Psoas muscle (tissue), 8 donors: ENCODE results near the gene ATP9B. TPM values are rescaled to one million over a fixed set of nuclear protein-coding genes. Genes with fewer than 3 reads are reported as not detected.

ENCODE experiments used
- ATAC-seq, 4 donors: fragments of 200-7000 bp; cut with Tn5 transposase; one replicate each; pipeline ENCODE4 v1.9.1; 2020; ENCODE audit warnings: moderate library complexity in 3 of 4, mild to moderate bottlenecking in 2 of 4
- DNase-seq, 2 donors: peaks; one replicate each; pipeline ENCODE4 v3.0.0-alpha.2; 2020
- H3K27ac ChIP-seq: fragments of 200-600 bp; one replicate; pipeline ENCODE4 v1.8.0; 2022
- H3K27me3 ChIP-seq, 3 donors: fragments of 200-600 bp in 1 of 3; one replicate each; pipeline versions ENCODE4 v1.6.1 to v1.8.0; 2013 to 2022; ENCODE audit warnings: low read length in 2 of 3, mild to moderate bottlenecking in 2 of 3, moderate library complexity in 1 of 3; ENCODE audit not compliant: insufficient read depth in 3 of 3
- H3K36me3 ChIP-seq, 2 donors: fragments of 200-600 bp in 1 of 2; one replicate each; pipeline versions ENCODE4 v1.6.1 to v1.8.0; 2013 to 2022; ENCODE audit warnings: low read depth in 1 of 2, mild to moderate bottlenecking in 1 of 2, moderate library complexity in 1 of 2; ENCODE audit not compliant: insufficient read depth in 1 of 2
- H3K4me1 ChIP-seq: fragments of 200-600 bp; one replicate; pipeline ENCODE4 v1.8.0; 2022
- H3K4me3 ChIP-seq: fragments of 200-600 bp; one replicate; pipeline ENCODE4 v1.8.0; 2022; ENCODE audit warnings: mild to moderate bottlenecking
- H3K9me3 ChIP-seq: fragments of 200-600 bp; one replicate; pipeline ENCODE4 v1.8.0; 2022
- CTCF ChIP-seq: fragments of 200-600 bp; IDR thresholded peaks from one replicate; pipeline ENCODE4 v1.8.0; 2022; ENCODE audit warnings: antibody characterized with exemption
- WGBS, 3 donors: extraction: QIAGEN DNeasy Blood & Tissue Kit; methylation state at CpG; one replicate each; pipeline versions ENCODE4 v1.1.6 to v1.1.7; 2013; 5-methylcytosine and 5-hydroxymethylcytosine counted together
- intact Hi-C, 2 donors: fragments of 100-400 bp; cut with DNase I; formaldehyde crosslinking; loops; one replicate each; pipeline versions ENCODE4 v1.11.0 to v1.14.2; 2022
- polyA plus RNA-seq, 3 donors: library from polyadenylated mRNA; stranded (reverse); fragments of 200-250 nt; gene quantifications; one replicate each; pipeline ENCODE4 v1.2.3, GENCODE V29; 2013
- total RNA-seq, 4 donors: library from RNA; stranded (reverse); fragmentation: NEBNext Ultra II Directional in 2 of 4; extraction: Animal tissue kit (Norgen Biotek cat#: 25700) in 2 of 4; gene quantifications; one replicate each; pipeline versions ENCODE4 v1.2.1 to v1.2.4, GENCODE V29; 2021 to 2023
- donor health status: healthy with polysubstance abuse.
- donor health status: DM: no; HTN: no; CAD: no; lungs with moderate emphysema.
- donor health status: Bipolar disorder and iron deficiency.
- donor health status: healthy.
- donor health status: DM: yes; HTN: yes; CAD: no.
- donor health status: DM: no; HTN: no; CAD: no.
- donor health status: DM: no; HTN: no; CAD: no.
- donor health status: DM: yes; HTN: yes; CAD: no.

ATP9B gene
- total and polyA plus RNA-seq, 7 donors, result 5.0 to 22.1 (median 9.8) TPM

GRCh38 chr18:79413025-79413424 is 343.8 kb downstream of the ATP9B start:
- DNase-seq (no peak), ATAC-seq (no peak)
- intact Hi-C loops, result no loop called here
- WGBS, 3 donors, result 91 to 93% (median 92%) methylated on average over 16 of the region's 16 CpGs
- peaks cover 15% of the 10 kb centered on the region for H3K4me1 ChIP-seq
- H3K27ac ChIP-seq, result no peak overlapping the region
- H3K9me3 ChIP-seq, result no peaks in the 10 kb centered on the region
- peaks cover 0 to 30% of the 10 kb centered on the region in 2 donors for H3K36me3 ChIP-seq
- H3K27me3 ChIP-seq, result no peaks in the 10 kb centered on the region
- TF ChIP-seq CTCF, result no peak
- no peak overlapping the region for H3K4me3 ChIP-seq

GRCh38 chr18:79413426-79413825 is 344.2 kb downstream of the ATP9B start:
- no peak overlapping the region for H3K27ac ChIP-seq
- H3K9me3 ChIP-seq, result no peaks in the 10 kb centered on the region
- TF ChIP-seq CTCF, result no peak
- peaks cover 15% of the 10 kb centered on the region for H3K4me1 ChIP-seq
- intact Hi-C loops, result no loop called here
- H3K27me3 ChIP-seq, result no peaks in the 10 kb centered on the region
- 91 to 92% (median 92%) methylated on average over 16 of the region's 16 CpGs for WGBS, 3 donors
- peak; percentile 6 to 41 for DNase-seq
- peaks cover 0 to 30% of the 10 kb centered on the region in 2 donors for H3K36me3 ChIP-seq
- no peak for ATAC-seq
- H3K4me3 ChIP-seq, result no peak overlapping the region

- DNase-seq (peak; percentile 8 to 46), ATAC-seq (no peak)
- H3K36me3 ChIP-seq, result peaks cover 0 to 30% of the 10 kb centered on the region in 2 donors
- H3K4me3 ChIP-seq, result no peak overlapping the region
- H3K4me1 ChIP-seq, result peaks cover 15% of the 10 kb centered on the region
- TF ChIP-seq CTCF, result no peak
- intact Hi-C loops, result no loop called here
- no peak overlapping the region for H3K27ac ChIP-seq
- H3K27me3 ChIP-seq, result no peaks in the 10 kb centered on the region
- 37 to 58% (median 47%) methylated on average over 9 of the region's 9 CpGs for WGBS, 3 donors
- H3K9me3 ChIP-seq, result no peaks in the 10 kb centered on the region
Measured at GRCh38 chr18:79413901-79414300, 344.7 kb downstream of the ATP9B start.

DNA sequence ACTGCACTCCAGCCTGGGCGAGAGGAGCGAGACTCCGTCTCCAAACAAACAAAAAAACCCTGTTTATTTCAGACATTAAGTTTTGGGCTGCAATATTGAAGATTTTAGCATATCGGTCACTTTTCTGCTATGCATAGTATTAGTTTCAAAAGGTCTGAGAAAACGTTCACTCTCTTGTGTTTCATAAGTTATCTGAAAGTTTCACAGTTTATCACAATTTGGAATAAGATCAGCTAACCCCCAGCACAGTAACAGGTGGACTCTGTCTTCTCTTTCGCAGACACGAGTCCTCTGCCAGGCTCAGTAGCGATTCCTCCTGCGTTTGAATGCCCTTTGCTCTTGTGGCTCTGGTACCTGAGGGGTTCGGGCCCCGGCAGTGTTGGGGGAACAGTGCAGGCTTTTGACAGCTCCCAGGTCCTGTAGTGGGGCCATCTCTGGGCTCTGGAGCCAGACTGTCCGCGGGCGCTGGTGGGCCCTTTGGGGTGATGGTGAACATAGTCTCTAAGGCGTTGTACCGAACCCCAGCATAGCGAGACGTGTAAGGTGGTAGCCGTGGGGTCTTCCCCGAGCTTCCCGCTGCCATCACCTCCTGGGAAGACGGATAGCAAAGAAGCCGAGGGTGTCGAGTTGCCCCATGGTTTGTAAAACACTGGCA is 347.0 kb downstream of the ATP9B start:
- Histone ChIP-seq H3K27me3 (no peaks in the 10 kb centered on the region), H3K36me3 (peaks cover 0 to 21% of the 10 kb centered on the region in 2 donors), H3K4me1 (peaks cover 15% of the 10 kb centered on the region), H3K9me3 (no peaks in the 10 kb centered on the region), H3K27ac (no peak overlapping the region), H3K4me3 (no peak overlapping the region)
- ATAC-seq, result peak in 2 of 4 donors; percentile 12 to 25
- intact Hi-C loops, result no loop called here
- DNase-seq, result peak; percentile 4 to 36
- WGBS, 3 donors, result 66 to 77% (median 67%) methylated on average over 24 of the region's 24 CpGs
- TF ChIP-seq CTCF, result no peak

DNA sequence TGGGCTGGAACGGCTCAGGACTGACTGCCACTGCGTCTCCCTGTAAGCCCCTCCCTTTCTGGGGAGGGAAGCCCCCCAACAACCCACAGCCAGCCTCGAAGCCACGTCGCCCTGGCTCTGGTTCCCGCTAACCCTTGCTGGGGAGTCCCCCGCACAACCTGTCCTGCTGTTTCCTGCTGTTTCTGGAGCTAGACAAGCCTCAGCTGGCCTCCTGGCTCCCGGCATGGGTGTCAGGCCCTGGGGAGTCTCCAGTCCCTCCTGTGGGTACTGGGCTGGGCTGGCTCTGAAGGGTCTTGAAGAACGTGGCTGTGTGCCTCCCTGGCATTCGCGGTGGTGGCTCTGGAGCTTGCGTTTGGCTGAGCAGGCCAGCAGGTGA is 347.5 kb downstream of the ATP9B start:
- Histone ChIP-seq H3K4me3 (no peak overlapping the region), H3K27me3 (no peaks in the 10 kb centered on the region), H3K36me3 (peaks cover 0 to 18% of the 10 kb centered on the region in 2 donors), H3K9me3 (no peaks in the 10 kb centered on the region), H3K27ac (no peak overlapping the region), H3K4me1 (peaks cover 15% of the 10 kb centered on the region)
- ATAC-seq, result peak in 1 of 4 donors; percentile 19
- WGBS, 3 donors, result 64 to 92% (median 74%) methylated on average over 12 of the region's 12 CpGs
- DNase-seq, result peak in 1 of 2 donors; percentile 39
- no peak for TF ChIP-seq CTCF
- intact Hi-C loops, result no loop called here
